ENCODE measurements around the gene CLIP2.

DNA sequence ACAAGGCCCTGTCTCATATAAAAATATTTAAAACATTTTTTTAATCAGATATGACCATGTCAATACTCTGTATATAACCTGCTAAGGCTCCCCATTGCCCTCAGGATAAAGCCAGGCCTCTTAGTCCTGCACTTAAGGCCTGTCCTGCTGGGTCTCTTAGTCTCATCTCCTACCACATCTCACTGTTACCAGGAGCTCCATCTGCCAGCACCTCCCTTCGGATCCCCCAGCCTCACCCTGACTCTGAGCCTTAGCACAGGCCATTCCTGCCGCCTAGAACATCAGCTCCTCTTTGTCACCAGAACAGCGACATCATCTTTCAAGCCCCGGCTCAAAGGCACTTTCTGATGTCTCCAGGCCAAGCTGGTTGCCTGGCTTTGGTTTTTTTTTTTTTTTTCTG, 138.8 kb downstream of the CLIP2 start:
- TF ChIP-seq, protein P1, sequence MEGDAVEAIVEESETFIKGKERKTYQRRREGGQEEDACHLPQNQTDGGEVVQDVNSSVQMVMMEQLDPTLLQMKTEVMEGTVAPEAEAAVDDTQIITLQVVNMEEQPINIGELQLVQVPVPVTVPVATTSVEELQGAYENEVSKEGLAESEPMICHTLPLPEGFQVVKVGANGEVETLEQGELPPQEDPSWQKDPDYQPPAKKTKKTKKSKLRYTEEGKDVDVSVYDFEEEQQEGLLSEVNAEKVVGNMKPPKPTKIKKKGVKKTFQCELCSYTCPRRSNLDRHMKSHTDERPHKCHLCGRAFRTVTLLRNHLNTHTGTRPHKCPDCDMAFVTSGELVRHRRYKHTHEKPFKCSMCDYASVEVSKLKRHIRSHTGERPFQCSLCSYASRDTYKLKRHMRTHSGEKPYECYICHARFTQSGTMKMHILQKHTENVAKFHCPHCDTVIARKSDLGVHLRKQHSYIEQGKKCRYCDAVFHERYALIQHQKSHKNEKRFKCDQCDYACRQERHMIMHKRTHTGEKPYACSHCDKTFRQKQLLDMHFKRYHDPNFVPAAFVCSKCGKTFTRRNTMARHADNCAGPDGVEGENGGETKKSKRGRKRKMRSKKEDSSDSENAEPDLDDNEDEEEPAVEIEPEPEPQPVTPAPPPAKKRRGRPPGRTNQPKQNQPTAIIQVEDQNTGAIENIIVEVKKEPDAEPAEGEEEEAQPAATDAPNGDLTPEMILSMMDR (conservative IDR thresholded peaks at IDR 0.05; ENCODE audit: low read depth, low read length): no peak
- TF ChIP-seq RCOR1 (IDR thresholded peaks at IDR 0.05; ENCODE audit: insufficient replicate concordance, low read length) (no peak), POLR2A (IDR thresholded peaks at IDR 0.05; ENCODE audit: low read depth, low read length) (no peak), RAD21 (IDR thresholded peaks at IDR 0.05; ENCODE audit: low read length) (no peak), CEBPB (IDR thresholded peaks at IDR 0.05; ENCODE audit: low read depth, low read length) (no peak), RFX5 (IDR thresholded peaks at IDR 0.05; ENCODE audit: low read depth, low read length) (no peak), MAZ (IDR thresholded peaks at IDR 0.05; ENCODE audit: borderline replicate concordance, low read depth, low read length) (no peak), MAFK (IDR thresholded peaks at IDR 0.05; ENCODE audit: low read depth, low read length) (no peak), SMC3 (IDR thresholded peaks at IDR 0.05; ENCODE audit: low read depth, low read length) (no peak), NFE2L2 (IDR thresholded peaks at IDR 0.05; ENCODE audit: low read depth, low read length) (no peak), CHD1 (IDR thresholded peaks at IDR 0.05; ENCODE audit: low read depth, low read length) (no peak)
- TF ChIP-seq, protein P2, sequence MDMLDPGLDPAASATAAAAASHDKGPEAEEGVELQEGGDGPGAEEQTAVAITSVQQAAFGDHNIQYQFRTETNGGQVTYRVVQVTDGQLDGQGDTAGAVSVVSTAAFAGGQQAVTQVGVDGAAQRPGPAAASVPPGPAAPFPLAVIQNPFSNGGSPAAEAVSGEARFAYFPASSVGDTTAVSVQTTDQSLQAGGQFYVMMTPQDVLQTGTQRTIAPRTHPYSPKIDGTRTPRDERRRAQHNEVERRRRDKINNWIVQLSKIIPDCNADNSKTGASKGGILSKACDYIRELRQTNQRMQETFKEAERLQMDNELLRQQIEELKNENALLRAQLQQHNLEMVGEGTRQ (IDR thresholded peaks at IDR 0.05; ENCODE audit: low read depth, low read length): no peak
- TF ChIP-seq, protein P3, sequence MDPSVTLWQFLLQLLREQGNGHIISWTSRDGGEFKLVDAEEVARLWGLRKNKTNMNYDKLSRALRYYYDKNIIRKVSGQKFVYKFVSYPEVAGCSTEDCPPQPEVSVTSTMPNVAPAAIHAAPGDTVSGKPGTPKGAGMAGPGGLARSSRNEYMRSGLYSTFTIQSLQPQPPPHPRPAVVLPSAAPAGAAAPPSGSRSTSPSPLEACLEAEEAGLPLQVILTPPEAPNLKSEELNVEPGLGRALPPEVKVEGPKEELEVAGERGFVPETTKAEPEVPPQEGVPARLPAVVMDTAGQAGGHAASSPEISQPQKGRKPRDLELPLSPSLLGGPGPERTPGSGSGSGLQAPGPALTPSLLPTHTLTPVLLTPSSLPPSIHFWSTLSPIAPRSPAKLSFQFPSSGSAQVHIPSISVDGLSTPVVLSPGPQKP (IDR thresholded peaks at IDR 0.05; ENCODE audit: borderline replicate concordance, low read depth, low read length): no peak
